Thoracic aorta (tissue), 2 donors: ENCODE results near the gene ADCK1. TPM values are rescaled to one million over a fixed set of nuclear protein-coding genes. Genes with fewer than 3 reads are reported as not detected.
"Not testable (repeated sequence)": the region's sequence is repeated elsewhere in the genome, so short reads cannot be mapped to it uniquely, and the experiment has no call there.

ENCODE experiments used
- ATAC-seq: fragments of 150-250 bp; one replicate; pipeline ENCODE4 v1.8.0; 2017; ENCODE audit warnings: low read depth; ENCODE audit not compliant: insufficient number of reproducible peaks, low FRiP score
- DNase-seq: peaks from one replicate; pipeline ENCODE4 v3.0.0-alpha.2; 2020; ENCODE audit warnings: low spot score
- H3K27ac ChIP-seq, 2 donors: fragments of 200-600 bp; sonication (generic); 1 replicate in 1 of 2; 2 replicates in 1 of 2; pipeline ENCODE4 v1.5.1; 2016; ENCODE audit warnings: mild to moderate bottlenecking in 2 of 2, moderate library complexity in 2 of 2
- H3K27me3 ChIP-seq: fragments of 200-600 bp; sonication (generic); replicated peaks from 2 replicates; pipeline ENCODE4 v1.6.0; 2016; ENCODE audit warnings: mild to moderate bottlenecking; ENCODE audit not compliant: insufficient read depth
- H3K36me3 ChIP-seq: fragments of 200-600 bp; sonication (generic); one replicate; pipeline ENCODE4 v1.5.1; 2016
- H3K4me1 ChIP-seq, 2 donors: fragments of 200-600 bp; sonication (generic); 1 replicate in 1 of 2; 2 replicates in 1 of 2; pipeline versions ENCODE4 v1.5.1 to v1.6.0; 2016; ENCODE audit warnings: low read depth in 2 of 2, mild to moderate bottlenecking in 1 of 2; ENCODE audit not compliant: control insufficient read depth in 1 of 2
- H3K4me3 ChIP-seq: fragments of 200-600 bp; sonication (generic); 2 replicates; pipeline ENCODE4 v1.5.1; 2016; ENCODE audit warnings: mild to moderate bottlenecking
- H3K9me3 ChIP-seq: fragments of 200-600 bp; sonication (generic); 2 replicates; pipeline ENCODE4 v1.5.1; 2016
- total RNA-seq, 2 donors: library from RNA; depleted of rRNA; stranded (reverse); fragments of >200 nt; gene quantifications; one replicate each; pipeline versions ENCODE4 v1.1.0 to v1.2.3, GENCODE V29; 2016
- TF ChIP-seq, protein P1 (sequence below): fragments of 200-600 bp; sonication (generic); IDR thresholded peaks from one replicate; pipeline ENCODE4 v1.5.1; 2019; ENCODE audit warnings: antibody characterized with exemption

The ADCK1 gene
- total RNA-seq, 2 donors from 2014 or later: 2.2 to 11.2 TPM

DNA sequence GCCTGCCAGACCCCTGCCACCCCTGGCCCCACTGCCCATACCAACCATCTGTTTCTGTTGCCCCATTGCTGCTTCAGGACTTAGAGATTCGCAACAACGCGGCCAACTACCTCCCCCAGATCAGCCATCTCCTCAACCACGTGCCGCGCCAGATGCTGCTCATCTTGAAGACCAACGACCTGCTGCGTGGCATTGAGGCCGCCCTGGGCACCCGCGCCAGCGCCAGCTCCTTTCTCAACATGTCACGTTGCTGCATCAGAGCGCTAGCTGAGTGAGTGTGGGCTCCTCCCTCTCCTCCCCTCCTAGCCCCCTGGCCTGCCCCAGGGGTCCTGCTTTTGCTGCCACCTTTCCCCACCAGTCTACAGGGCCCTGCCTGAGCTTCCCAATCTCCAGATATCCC is 131.5 kb downstream of the ADCK1 start:
- no peaks in the 10 kb centered on the region for H3K27me3 ChIP-seq
- H3K9me3 ChIP-seq: no peaks in the 10 kb centered on the region
- H3K4me3 ChIP-seq: no peak overlapping the region
- no peak overlapping the region for H3K27ac ChIP-seq
- no peak for ATAC-seq
- peaks cover 8% of the 10 kb centered on the region for H3K36me3 ChIP-seq
- H3K4me1 ChIP-seq: no peaks in the 10 kb centered on the region
- no peak for DNase-seq
- TF ChIP-seq, protein P1, sequence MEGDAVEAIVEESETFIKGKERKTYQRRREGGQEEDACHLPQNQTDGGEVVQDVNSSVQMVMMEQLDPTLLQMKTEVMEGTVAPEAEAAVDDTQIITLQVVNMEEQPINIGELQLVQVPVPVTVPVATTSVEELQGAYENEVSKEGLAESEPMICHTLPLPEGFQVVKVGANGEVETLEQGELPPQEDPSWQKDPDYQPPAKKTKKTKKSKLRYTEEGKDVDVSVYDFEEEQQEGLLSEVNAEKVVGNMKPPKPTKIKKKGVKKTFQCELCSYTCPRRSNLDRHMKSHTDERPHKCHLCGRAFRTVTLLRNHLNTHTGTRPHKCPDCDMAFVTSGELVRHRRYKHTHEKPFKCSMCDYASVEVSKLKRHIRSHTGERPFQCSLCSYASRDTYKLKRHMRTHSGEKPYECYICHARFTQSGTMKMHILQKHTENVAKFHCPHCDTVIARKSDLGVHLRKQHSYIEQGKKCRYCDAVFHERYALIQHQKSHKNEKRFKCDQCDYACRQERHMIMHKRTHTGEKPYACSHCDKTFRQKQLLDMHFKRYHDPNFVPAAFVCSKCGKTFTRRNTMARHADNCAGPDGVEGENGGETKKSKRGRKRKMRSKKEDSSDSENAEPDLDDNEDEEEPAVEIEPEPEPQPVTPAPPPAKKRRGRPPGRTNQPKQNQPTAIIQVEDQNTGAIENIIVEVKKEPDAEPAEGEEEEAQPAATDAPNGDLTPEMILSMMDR: no peak

DNA sequence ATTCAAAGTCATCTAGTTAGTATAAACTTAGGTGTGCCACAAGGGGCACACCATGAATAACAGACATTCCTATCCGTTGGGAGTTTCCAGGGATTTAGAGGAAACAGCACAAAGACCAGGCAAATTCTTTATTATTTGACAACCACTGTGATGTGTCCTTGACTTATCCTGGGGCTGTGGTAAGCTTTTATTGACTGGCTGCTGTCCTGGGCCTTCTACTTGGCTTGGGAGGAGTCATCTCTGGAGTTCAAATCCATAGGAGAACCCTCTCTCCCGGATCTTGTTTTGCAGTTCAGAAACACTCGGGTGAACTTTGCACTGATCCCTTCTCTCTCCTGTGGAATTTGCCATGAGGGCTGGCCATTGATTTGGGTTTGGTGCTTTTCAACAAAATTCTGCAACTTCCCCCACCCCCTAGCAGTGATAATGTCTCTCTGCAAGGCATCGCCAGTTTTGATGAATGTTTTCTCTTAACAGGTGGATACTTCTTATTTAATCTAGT is 136.3 kb downstream of the ADCK1 start:
- Histone ChIP-seq H3K36me3 (peaks cover 5% of the 10 kb centered on the region), H3K4me3 (no peak overlapping the region), H3K27ac (no peak overlapping the region), H3K4me1 (no peaks in the 10 kb centered on the region), H3K9me3 (peaks cover 4% of the 10 kb centered on the region), H3K27me3 (no peaks in the 10 kb centered on the region)
- no peak for DNase-seq
- TF ChIP-seq, protein P1: no peak
- no peak for ATAC-seq

DNA sequence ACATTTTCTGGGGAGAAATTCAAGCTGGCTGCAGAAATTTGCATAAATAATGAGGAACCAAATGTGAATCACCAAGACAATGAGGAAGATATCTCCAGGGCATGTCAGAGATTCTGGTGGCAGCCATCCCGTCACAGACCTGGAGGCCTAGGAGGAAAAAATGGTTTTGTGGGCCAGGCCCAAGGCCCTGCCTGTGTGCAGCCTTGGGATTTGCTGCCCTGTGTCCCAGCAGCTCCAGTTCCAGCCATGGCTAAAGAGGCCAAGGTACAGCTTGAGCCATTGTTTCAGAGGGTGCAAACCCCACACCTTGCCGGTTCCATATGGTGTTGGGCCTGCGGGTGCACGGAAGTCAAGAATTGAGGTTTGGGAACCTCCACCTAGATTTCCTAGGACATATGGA is 147.5 kb downstream of the ADCK1 start:
- Histone ChIP-seq H3K9me3 (no peaks in the 10 kb centered on the region), H3K27ac (no peak overlapping the region), H3K4me1 (no peaks in the 10 kb centered on the region), H3K4me3 (no peak overlapping the region), H3K36me3 (no peaks in the 10 kb centered on the region), H3K27me3 (no peaks in the 10 kb centered on the region)
- DNase-seq (no peak), ATAC-seq (no peak)
- TF ChIP-seq, protein P1: no peak

DNA sequence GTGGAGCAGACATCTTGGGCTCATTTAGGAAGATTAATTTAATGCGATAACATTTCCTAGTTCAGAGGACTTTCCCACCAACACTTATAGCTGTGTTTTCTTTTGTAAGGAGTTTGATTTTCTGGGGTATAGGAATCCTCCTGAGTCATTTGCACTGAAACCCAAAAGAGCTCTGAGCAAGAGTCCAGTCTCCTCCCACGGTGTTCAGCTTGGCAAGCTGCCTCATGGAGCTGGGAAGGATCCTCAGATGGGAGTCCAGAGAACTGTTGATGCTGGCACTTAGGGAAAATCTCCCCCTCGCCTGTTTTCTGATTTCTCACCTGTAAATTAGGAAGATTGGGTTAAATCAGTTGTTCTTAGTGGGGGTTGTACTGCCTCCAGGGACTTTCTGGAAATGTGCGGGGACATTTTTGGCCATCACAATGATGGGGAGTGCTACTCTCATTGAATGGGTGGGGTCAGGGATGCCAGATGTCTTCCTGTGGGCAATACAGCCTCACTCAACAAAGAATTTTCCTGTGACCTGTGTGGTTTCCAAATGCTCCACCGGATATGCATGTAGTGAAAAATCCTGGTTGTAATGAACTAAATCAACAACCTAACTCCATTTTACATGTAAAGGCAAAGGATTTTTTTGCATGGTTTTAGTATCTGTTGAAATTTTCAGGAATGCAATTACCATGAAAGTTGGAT is 150.6 kb downstream of the ADCK1 start:
- no peaks in the 10 kb centered on the region for H3K36me3 ChIP-seq
- no peaks in the 10 kb centered on the region for H3K4me1 ChIP-seq
- H3K4me3 ChIP-seq: no peak overlapping the region
- no peaks in the 10 kb centered on the region for H3K9me3 ChIP-seq
- ATAC-seq: no peak
- TF ChIP-seq, protein P1: no peak
- DNase-seq: no peak
- no peak overlapping the region for H3K27ac ChIP-seq
- H3K27me3 ChIP-seq: no peaks in the 10 kb centered on the region

DNA sequence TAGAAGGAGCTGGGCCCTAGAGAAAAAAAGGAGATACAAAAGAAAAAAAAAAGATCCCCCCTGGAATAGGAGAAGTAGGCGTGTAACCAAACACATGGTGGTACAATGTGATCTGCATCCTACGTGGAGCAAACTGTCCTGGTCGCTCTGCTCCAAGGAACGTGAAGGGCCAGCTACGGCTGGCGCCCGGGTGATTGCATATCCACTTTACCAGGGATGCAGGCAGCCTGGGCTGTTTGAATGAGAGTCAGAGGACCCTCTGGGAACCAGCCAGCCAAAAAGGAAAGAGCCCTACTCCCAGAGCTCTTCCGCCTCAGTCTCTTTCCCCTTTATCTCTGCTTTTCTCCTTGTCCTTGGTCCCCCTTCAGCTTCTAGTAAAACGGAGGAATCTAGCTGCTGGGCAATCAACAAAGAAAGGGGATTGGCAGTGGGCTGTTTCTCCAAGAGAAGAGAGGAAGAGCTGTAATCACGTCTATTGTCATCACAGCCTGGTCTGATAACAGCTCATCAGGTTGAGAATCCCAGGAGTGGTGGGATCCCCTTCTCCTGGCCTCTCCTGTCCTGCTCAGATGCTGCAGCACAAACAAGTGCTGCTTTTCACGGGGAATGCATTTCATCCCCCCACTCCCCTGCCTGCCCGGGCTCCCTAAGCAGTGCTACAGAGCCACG is 156.0 kb downstream of the ADCK1 start:
- ATAC-seq (no peak), DNase-seq (no peak)
- Histone ChIP-seq H3K36me3 (no peaks in the 10 kb centered on the region), H3K4me1 (no peaks in the 10 kb centered on the region), H3K27me3 (no peaks in the 10 kb centered on the region), H3K9me3 (no peaks in the 10 kb centered on the region), H3K27ac (no peak overlapping the region), H3K4me3 (no peak overlapping the region)
- TF ChIP-seq, protein P1: no peak

DNA sequence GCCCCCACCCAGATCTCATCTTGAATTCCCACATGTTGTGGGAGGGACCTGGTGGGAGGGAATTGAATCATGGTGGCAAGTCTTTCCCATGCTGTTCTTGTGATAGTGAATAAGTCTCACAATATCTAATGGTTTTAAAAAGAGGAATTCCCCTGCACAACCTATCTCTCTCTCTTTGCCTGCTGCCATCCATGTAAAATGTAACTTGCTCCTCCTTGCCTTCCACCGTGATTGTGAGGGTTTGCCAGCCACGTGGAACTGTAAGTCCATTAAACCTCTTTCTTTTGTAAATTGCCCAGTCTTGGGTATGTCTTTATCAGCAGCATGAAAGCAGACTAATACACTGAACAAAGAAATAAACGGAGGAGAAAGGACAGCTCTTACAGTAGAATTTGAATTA is 159.8 kb downstream of the ADCK1 start:
- H3K27ac ChIP-seq, DNase-seq, H3K9me3 ChIP-seq, H3K36me3 ChIP-seq, H3K4me1 ChIP-seq, H3K27me3 ChIP-seq, ATAC-seq, H3K4me3 ChIP-seq: not testable (repeated sequence)
